Measurements from ENCODE around the gene COL5A1. TPM values are rescaled to one million over a fixed set of nuclear protein-coding genes. Genes with fewer than 3 reads are reported as not detected.
"Not testable (repeated sequence)": the region's sequence is repeated elsewhere in the genome, so short reads cannot be mapped to it uniquely, and the experiment has no call there.

The COL5A1 gene
- total RNA-seq, 2 experiments from 2014 or later, result 0.05 to 0.08 TPM

- H3K4me3 Mint-ChIP-seq, result no peak overlapping the region
- H3K36me3 Mint-ChIP-seq (ENCODE audit: low read depth), result no peaks in the 10 kb centered on the region
- ChIA-PET POLR2A (no interaction called here), CTCF (no interaction called here)
- H3K4me1 Mint-ChIP-seq (ENCODE audit: low read depth), result no peaks in the 10 kb centered on the region
- no peak overlapping the region for H3K27ac Mint-ChIP-seq
- no peak for ATAC-seq
- DNase-seq, result no peak
- no peaks in the 10 kb centered on the region for H3K27me3 Mint-ChIP-seq (ENCODE audit: low read depth)
- H3K9me3 Mint-ChIP-seq (ENCODE audit: insufficient read depth), result peaks cover 16% of the 10 kb centered on the region
These were observed 70.6 kb downstream of the COL5A1 start for GRCh38 chr9:134712243-134712642.

- ATAC-seq (no peak), DNase-seq (no peak)
- ChIA-PET CTCF (no interaction called here), POLR2A (no interaction called here)
- Mint-ChIP-seq H3K4me1 (ENCODE audit: low read depth) (no peaks in the 10 kb centered on the region), H3K27ac (no peak overlapping the region), H3K9me3 (ENCODE audit: insufficient read depth) (peaks cover 16% of the 10 kb centered on the region), H3K4me3 (no peak overlapping the region), H3K36me3 (ENCODE audit: low read depth) (no peaks in the 10 kb centered on the region), H3K27me3 (ENCODE audit: low read depth) (no peaks in the 10 kb centered on the region)
These were observed 71.3 kb downstream of the COL5A1 start for GRCh38 chr9:134712926-134713325.

DNA sequence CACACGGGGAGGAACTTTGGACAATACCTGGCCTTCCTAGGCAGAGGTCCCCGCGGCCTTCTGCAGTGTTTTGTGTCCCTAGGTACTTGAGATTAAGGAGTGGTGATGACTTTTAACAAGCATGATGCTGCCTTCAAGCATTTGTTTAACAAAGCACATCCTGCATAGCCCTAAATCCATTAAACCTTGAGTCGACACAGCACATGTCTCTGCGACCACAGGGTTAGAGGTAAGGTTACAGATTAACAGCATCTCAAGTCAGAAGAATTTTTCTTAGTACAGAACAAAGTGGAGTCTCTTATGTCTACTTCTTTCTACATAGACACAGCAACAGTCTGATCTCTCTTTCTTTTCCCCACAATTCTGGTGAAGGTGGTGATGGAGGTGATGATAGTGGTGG lies 73.9 kb downstream of the COL5A1 start:
- ATAC-seq; H3K27me3 Mint-ChIP-seq (ENCODE audit: low read depth); DNase-seq; H3K27ac Mint-ChIP-seq; CTCF ChIA-PET; H3K4me1 Mint-ChIP-seq (ENCODE audit: low read depth); H3K4me3 Mint-ChIP-seq; POLR2A ChIA-PET; H3K36me3 Mint-ChIP-seq (ENCODE audit: low read depth): not testable (repeated sequence)
- H3K9me3 Mint-ChIP-seq (ENCODE audit: insufficient read depth), result peaks cover 16% of the 10 kb centered on the region

DNA sequence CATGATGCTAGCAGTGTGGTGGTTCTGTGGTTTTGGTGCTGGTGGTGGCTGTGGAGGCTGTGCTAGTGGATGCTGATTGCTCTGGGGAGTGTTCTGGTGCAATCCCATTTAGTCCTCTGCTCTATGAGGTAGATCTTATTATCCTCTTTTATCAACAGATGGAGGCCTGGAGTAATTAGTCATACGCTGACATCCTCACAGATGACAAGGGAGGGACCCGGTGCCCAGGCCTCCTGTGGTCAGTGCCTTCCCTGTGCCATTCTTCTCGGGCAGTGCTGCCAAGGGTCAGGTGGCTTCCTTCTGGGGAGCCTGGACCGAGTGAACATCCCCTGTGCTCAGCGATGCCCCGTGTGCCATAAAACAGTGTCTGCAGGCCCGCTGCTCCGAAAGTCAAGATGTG lies 74.5 kb downstream of the COL5A1 start:
- H3K27ac Mint-ChIP-seq, result no peak overlapping the region
- DNase-seq (no peak), ATAC-seq (no peak)
- peaks cover 16% of the 10 kb centered on the region for H3K9me3 Mint-ChIP-seq (ENCODE audit: insufficient read depth)
- no peaks in the 10 kb centered on the region for H3K36me3 Mint-ChIP-seq (ENCODE audit: low read depth)
- POLR2A ChIA-PET, result no interaction called here
- CTCF ChIA-PET, result no interaction called here
- H3K4me3 Mint-ChIP-seq, result no peak overlapping the region
- no peaks in the 10 kb centered on the region for H3K4me1 Mint-ChIP-seq (ENCODE audit: low read depth)
- no peaks in the 10 kb centered on the region for H3K27me3 Mint-ChIP-seq (ENCODE audit: low read depth)

DNA sequence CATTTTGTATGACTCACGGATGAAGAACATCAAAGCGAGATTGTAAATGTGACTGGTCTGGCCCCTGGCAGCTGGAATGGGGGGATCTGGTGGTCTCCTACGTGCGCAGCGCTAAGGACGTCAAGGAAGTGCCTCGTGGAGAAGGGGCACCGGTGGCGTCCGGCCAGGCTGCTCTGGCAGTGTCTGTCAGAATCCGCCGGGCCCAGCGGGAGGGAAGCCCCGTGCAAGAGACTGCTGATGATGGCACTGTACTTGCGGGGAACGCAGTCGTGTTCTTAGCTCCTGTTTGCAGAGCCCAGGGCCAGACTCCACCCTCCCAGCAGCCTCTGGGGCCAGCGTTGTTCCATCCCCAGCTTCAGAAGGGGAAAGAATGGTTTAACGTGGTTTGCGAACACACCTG lies 75.5 kb downstream of the COL5A1 start:
- H3K4me1 Mint-ChIP-seq (ENCODE audit: low read depth), result no peaks in the 10 kb centered on the region
- H3K27ac Mint-ChIP-seq, result no peak overlapping the region
- no peak for DNase-seq
- peaks cover 16% of the 10 kb centered on the region for H3K9me3 Mint-ChIP-seq (ENCODE audit: insufficient read depth)
- H3K4me3 Mint-ChIP-seq, result no peak overlapping the region
- no peaks in the 10 kb centered on the region for H3K36me3 Mint-ChIP-seq (ENCODE audit: low read depth)
- H3K27me3 Mint-ChIP-seq (ENCODE audit: low read depth), result no peaks in the 10 kb centered on the region
- POLR2A ChIA-PET, result no interaction called here
- no peak for ATAC-seq
- CTCF ChIA-PET, result no interaction called here

GRCh38 chr9:134717924-134718645 lies 76.5 kb downstream of the COL5A1 start:
- CTCF ChIA-PET, result no interaction called here
- H3K4me3 Mint-ChIP-seq, result no peak overlapping the region
- H3K27me3 Mint-ChIP-seq (ENCODE audit: low read depth), result peaks cover 2% of the 10 kb centered on the region
- peaks cover 11% of the 10 kb centered on the region for H3K9me3 Mint-ChIP-seq (ENCODE audit: insufficient read depth)
- ATAC-seq (no peak), DNase-seq (no peak)
- no peaks in the 10 kb centered on the region for H3K36me3 Mint-ChIP-seq (ENCODE audit: low read depth)
- H3K27ac Mint-ChIP-seq, result no peak overlapping the region
- POLR2A ChIA-PET, result no interaction called here
- H3K4me1 Mint-ChIP-seq (ENCODE audit: low read depth), result no peaks in the 10 kb centered on the region

GRCh38 chr9:134719331-134719730 lies 77.7 kb downstream of the COL5A1 start:
- H3K4me3 Mint-ChIP-seq, result no peak overlapping the region
- POLR2A ChIA-PET, result no interaction called here
- H3K9me3 Mint-ChIP-seq (ENCODE audit: insufficient read depth), result no peaks in the 10 kb centered on the region
- CTCF ChIA-PET, result no interaction called here
- no peaks in the 10 kb centered on the region for H3K4me1 Mint-ChIP-seq (ENCODE audit: low read depth)
- peaks cover 2% of the 10 kb centered on the region for H3K27me3 Mint-ChIP-seq (ENCODE audit: low read depth)
- no peak overlapping the region for H3K27ac Mint-ChIP-seq
- H3K36me3 Mint-ChIP-seq (ENCODE audit: low read depth), result no peaks in the 10 kb centered on the region
- no peak for DNase-seq
- no peak for ATAC-seq

DNA sequence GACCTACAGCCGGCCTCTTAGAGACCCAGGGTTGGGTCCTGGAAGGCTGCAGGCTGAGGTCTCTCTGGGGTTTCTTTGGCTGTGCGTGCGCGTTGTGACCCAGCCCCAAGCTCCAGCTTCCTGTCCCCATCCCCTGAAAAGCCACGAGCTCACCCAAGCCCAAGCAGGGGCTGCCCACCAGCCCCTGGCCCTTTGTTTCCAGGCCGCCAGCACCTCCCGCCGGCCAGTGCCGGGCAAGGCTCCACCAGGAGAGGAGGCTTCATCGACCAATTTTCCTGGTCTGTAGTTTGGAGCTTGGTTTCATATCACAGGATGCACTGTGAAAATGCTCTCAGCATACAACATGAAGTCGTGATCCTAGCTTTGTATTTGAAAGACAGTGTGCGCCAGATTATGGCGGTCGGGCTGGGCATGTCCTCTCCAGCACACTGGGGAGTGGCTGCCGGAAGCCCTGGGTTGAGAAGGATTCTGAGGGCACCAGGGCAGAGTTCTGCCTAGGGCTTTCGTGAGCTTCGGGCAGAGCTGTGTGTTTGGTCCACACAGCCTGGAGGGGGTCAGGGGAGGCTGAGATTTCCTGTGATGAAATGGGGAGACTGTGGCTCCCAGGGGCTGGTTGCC lies 78.6 kb downstream of the COL5A1 start:
- Mint-ChIP-seq H3K4me1 (ENCODE audit: low read depth) (peaks cover 2% of the 10 kb centered on the region), H3K4me3 (no peak overlapping the region), H3K9me3 (ENCODE audit: insufficient read depth) (no peaks in the 10 kb centered on the region), H3K27ac (no peak overlapping the region), H3K27me3 (ENCODE audit: low read depth) (peaks cover 3% of the 10 kb centered on the region), H3K36me3 (ENCODE audit: low read depth) (no peaks in the 10 kb centered on the region)
- CTCF ChIA-PET, result no interaction called here
- POLR2A ChIA-PET, result no interaction called here
- DNase-seq (no peak), ATAC-seq (no peak)

GRCh38 chr9:134720796-134721195 lies 79.2 kb downstream of the COL5A1 start:
- ChIA-PET POLR2A (no interaction called here), CTCF (no interaction called here)
- H3K27ac Mint-ChIP-seq, result no peak overlapping the region

DNA sequence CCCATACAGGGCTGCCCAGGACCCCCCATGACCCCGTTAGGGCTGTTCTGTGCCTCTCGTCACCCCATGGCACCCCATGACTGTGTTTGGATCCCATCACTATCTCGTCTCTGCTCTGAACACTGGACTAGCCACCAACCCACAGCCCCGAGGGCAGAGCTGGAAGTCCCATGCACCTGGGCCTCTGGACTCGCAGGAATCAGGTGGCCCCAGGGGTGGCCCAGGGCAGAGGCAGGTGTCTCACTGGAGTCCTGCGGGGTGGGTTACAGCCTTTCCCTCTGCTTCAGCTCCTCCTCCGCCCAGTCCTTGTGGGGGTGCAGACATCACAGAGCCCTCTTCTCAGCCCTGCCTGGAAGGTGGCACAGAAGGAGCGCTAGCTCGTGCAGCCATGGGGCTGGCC lies 79.7 kb downstream of the COL5A1 start:
- no peak for ATAC-seq
- Mint-ChIP-seq H3K4me1 (ENCODE audit: low read depth) (peaks cover 9% of the 10 kb centered on the region), H3K36me3 (ENCODE audit: low read depth) (no peaks in the 10 kb centered on the region), H3K27me3 (ENCODE audit: low read depth) (peaks cover 4% of the 10 kb centered on the region), H3K4me3 (no peak overlapping the region), H3K27ac (no peak overlapping the region), H3K9me3 (ENCODE audit: insufficient read depth) (no peaks in the 10 kb centered on the region)
- ChIA-PET POLR2A (no interaction called here), CTCF (no interaction called here)
- no peak for DNase-seq

More at GRCh38 chr9:134720796-134721195, 79.2 kb downstream of the COL5A1 start:
- DNase-seq (no peak), ATAC-seq (no peak)
- Mint-ChIP-seq H3K27me3 (ENCODE audit: low read depth) (peaks cover 4% of the 10 kb centered on the region), H3K36me3 (ENCODE audit: low read depth) (no peaks in the 10 kb centered on the region), H3K4me3 (no peak overlapping the region), H3K4me1 (ENCODE audit: low read depth) (peaks cover 8% of the 10 kb centered on the region), H3K9me3 (ENCODE audit: insufficient read depth) (no peaks in the 10 kb centered on the region)

GRCh38 chr9:134722120-134722701 lies 80.6 kb downstream of the COL5A1 start:
- peaks cover 9% of the 10 kb centered on the region for H3K4me1 Mint-ChIP-seq (ENCODE audit: low read depth)
- ATAC-seq (no peak), DNase-seq (no peak)
- no peaks in the 10 kb centered on the region for H3K9me3 Mint-ChIP-seq (ENCODE audit: insufficient read depth)
- ChIA-PET CTCF (no interaction called here), POLR2A (no interaction called here)
- no peak overlapping the region for H3K27ac Mint-ChIP-seq
- H3K27me3 Mint-ChIP-seq (ENCODE audit: low read depth), result peaks cover 4% of the 10 kb centered on the region
- H3K4me3 Mint-ChIP-seq, result no peak overlapping the region
- H3K36me3 Mint-ChIP-seq (ENCODE audit: low read depth), result no peaks in the 10 kb centered on the region

DNA sequence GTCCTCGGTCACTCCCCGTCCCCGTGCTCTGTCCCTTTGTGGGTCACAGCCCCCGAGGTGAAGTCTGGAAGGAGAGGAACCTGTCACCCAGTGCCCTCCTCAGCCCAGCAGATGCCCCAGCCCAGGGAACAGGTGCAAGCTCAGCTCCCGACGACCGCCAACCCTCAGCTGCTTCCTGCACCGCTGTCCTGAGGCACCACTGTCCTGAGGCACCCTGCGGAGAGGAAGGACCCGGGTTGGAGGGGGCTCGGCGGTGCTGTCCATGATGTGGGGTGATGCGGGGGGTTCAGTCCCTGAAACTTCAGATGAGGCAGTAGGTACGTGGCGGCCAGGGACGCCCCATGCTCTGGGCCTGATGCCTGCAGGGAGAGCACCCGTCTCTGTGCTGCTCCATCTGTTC lies 81.4 kb downstream of the COL5A1 start:
- ATAC-seq, result no peak
- Mint-ChIP-seq H3K27ac (no peak overlapping the region), H3K4me1 (ENCODE audit: low read depth) (peaks cover 9% of the 10 kb centered on the region), H3K27me3 (ENCODE audit: low read depth) (peaks cover 4% of the 10 kb centered on the region), H3K4me3 (no peak overlapping the region), H3K9me3 (ENCODE audit: insufficient read depth) (no peaks in the 10 kb centered on the region), H3K36me3 (ENCODE audit: low read depth) (no peaks in the 10 kb centered on the region)
- DNase-seq, result no peak
- POLR2A ChIA-PET, result no interaction called here
- CTCF ChIA-PET, result no interaction called here
